ENCODE measurements around the gene SSNA1.

DNA sequence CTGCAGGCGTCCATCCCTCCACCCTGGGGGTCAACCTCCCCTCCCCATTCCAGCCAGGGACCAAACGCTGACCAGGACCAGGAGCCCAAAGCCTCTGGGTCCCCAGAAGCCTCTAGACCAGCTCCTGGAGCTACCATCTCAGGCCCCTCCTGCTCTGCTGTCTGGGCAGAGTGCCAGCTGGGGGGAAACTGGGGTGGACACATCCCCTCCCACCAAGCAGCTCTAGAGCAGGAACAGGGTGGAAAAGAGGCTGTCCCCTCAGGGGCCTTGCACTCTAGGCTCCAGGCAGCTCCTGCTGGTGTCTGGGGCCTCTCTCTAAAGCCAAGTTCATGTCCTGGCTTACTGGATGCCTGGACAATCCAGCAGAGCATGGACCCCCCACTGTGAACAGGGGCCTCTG lies 4.4 kb downstream of the SSNA1 start:
- no peak for TF ChIP-seq YY1 (tag by site-specific recombination; IDR thresholded peaks at IDR 0.05)
- TF ChIP-seq, protein P1, sequence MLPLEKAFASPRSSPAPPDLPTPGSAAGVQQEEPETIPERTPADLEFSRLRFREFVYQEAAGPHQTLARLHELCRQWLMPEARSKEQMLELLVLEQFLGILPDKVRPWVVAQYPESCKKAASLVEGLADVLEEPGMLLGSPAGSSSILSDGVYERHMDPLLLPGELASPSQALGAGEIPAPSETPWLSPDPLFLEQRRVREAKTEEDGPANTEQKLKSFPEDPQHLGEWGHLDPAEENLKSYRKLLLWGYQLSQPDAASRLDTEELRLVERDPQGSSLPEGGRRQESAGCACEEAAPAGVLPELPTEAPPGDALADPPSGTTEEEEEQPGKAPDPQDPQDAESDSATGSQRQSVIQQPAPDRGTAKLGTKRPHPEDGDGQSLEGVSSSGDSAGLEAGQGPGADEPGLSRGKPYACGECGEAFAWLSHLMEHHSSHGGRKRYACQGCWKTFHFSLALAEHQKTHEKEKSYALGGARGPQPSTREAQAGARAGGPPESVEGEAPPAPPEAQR (tag by site-specific recombination; IDR thresholded peaks at IDR 0.05) = no peak
- no peak for TF ChIP-seq ZNF223 (tag by site-specific recombination; IDR thresholded peaks at IDR 0.05)
- no peak for TF ChIP-seq ZBTB8A (tag by site-specific recombination; IDR thresholded peaks at IDR 0.05)
- TF ChIP-seq, protein P2, sequence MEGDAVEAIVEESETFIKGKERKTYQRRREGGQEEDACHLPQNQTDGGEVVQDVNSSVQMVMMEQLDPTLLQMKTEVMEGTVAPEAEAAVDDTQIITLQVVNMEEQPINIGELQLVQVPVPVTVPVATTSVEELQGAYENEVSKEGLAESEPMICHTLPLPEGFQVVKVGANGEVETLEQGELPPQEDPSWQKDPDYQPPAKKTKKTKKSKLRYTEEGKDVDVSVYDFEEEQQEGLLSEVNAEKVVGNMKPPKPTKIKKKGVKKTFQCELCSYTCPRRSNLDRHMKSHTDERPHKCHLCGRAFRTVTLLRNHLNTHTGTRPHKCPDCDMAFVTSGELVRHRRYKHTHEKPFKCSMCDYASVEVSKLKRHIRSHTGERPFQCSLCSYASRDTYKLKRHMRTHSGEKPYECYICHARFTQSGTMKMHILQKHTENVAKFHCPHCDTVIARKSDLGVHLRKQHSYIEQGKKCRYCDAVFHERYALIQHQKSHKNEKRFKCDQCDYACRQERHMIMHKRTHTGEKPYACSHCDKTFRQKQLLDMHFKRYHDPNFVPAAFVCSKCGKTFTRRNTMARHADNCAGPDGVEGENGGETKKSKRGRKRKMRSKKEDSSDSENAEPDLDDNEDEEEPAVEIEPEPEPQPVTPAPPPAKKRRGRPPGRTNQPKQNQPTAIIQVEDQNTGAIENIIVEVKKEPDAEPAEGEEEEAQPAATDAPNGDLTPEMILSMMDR (tag by site-specific recombination; IDR thresholded peaks at IDR 0.05) = no peak
- no peak for TF ChIP-seq ZNF548 (tag by site-specific recombination; IDR thresholded peaks at IDR 0.05)
- TF ChIP-seq, protein P3, sequence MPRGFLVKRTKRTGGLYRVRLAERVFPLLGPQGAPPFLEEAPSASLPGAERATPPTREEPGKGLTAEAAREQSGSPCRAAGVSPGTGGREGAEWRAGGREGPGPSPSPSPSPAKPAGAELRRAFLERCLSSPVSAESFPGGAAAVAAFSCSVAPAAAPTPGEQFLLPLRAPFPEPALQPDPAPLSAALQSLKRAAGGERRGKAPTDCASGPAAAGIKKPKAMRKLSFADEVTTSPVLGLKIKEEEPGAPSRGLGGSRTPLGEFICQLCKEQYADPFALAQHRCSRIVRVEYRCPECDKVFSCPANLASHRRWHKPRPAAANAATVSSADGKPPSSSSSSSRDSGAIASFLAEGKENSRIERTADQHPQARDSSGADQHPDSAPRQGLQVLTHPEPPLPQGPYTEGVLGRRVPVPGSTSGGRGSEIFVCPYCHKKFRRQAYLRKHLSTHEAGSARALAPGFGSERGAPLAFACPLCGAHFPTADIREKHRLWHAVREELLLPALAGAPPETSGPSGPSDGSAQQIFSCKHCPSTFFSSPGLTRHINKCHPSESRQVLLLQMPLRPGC (tag by site-specific recombination; IDR thresholded peaks at IDR 0.05) = no peak
- no peak for TF ChIP-seq ZFP41 (tag by site-specific recombination; IDR thresholded peaks at IDR 0.05; ENCODE audit: borderline replicate concordance)
- TF ChIP-seq ZNF121 (tag by site-specific recombination; IDR thresholded peaks at IDR 0.05) = no peak
- TF ChIP-seq, protein P4, sequence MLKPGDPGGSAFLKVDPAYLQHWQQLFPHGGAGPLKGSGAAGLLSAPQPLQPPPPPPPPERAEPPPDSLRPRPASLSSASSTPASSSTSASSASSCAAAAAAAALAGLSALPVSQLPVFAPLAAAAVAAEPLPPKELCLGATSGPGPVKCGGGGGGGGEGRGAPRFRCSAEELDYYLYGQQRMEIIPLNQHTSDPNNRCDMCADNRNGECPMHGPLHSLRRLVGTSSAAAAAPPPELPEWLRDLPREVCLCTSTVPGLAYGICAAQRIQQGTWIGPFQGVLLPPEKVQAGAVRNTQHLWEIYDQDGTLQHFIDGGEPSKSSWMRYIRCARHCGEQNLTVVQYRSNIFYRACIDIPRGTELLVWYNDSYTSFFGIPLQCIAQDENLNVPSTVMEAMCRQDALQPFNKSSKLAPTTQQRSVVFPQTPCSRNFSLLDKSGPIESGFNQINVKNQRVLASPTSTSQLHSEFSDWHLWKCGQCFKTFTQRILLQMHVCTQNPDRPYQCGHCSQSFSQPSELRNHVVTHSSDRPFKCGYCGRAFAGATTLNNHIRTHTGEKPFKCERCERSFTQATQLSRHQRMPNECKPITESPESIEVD (tag by site-specific recombination; IDR thresholded peaks at IDR 0.05) = no peak
- TF ChIP-seq, protein P5, sequence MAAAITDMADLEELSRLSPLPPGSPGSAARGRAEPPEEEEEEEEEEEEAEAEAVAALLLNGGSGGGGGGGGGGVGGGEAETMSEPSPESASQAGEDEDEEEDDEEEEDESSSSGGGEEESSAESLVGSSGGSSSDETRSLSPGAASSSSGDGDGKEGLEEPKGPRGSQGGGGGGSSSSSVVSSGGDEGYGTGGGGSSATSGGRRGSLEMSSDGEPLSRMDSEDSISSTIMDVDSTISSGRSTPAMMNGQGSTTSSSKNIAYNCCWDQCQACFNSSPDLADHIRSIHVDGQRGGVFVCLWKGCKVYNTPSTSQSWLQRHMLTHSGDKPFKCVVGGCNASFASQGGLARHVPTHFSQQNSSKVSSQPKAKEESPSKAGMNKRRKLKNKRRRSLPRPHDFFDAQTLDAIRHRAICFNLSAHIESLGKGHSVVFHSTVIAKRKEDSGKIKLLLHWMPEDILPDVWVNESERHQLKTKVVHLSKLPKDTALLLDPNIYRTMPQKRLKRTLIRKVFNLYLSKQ (tag by site-specific recombination; IDR thresholded peaks at IDR 0.05; ENCODE audit: borderline replicate concordance) = no peak
- TF ChIP-seq, protein P6, sequence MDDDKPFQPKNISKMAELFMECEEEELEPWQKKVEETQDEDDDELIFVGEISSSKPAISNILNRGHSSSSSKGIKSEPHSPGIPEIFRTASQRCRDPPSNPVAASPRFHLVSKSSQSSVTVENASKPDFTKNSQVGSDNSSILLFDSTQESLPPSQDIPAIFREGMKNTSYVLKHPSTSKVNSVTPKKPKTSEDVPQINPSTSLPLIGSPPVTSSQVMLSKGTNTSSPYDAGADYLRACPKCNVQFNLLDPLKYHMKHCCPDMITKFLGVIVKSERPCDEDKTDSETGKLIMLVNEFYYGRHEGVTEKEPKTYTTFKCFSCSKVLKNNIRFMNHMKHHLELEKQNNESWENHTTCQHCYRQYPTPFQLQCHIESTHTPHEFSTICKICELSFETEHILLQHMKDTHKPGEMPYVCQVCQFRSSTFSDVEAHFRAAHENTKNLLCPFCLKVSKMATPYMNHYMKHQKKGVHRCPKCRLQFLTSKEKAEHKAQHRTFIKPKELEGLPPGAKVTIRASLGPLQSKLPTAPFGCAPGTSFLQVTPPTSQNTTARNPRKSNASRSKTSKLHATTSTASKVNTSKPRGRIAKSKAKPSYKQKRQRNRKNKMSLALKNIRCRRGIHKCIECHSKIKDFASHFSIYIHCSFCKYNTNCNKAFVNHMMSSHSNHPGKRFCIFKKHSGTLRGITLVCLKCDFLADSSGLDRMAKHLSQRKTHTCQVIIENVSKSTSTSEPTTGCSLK (tag by site-specific recombination; IDR thresholded peaks at IDR 0.05) = no peak
- TF ChIP-seq ZNF23 (tag by site-specific recombination; IDR thresholded peaks at IDR 0.05; ENCODE audit: borderline replicate concordance) = no peak

Data from HEK293 (cell line).